Chondrocyte (in vitro differentiated cells): ENCODE results near the gene CFAP58. TPM values are rescaled to one million over a fixed set of nuclear protein-coding genes. Genes with fewer than 3 reads are reported as not detected.

Experiments
- DNase-seq: peaks from one replicate; pipeline ENCODE4 v3.0.0; 2021; ENCODE audit warnings: mixed read lengths, low spot score
- H3K27ac Mint-ChIP-seq: one replicate; pipeline ENCODE4 v1.8.0; 2021; ENCODE audit warnings: mild to moderate bottlenecking, moderate library complexity, mixed read lengths; ENCODE audit not compliant: unreplicated experiment
- H3K27me3 Mint-ChIP-seq: 2 replicates; pipeline ENCODE4 v1.8.0; 2021; ENCODE audit warnings: low read depth, mixed read lengths
- H3K36me3 Mint-ChIP-seq: 2 replicates; pipeline ENCODE4 v1.8.0; 2021; ENCODE audit warnings: low read depth, mixed read lengths
- H3K4me1 Mint-ChIP-seq: 2 replicates; pipeline ENCODE4 v1.8.0; 2021; ENCODE audit warnings: low read depth, mild to moderate bottlenecking, mixed read lengths
- H3K4me3 Mint-ChIP-seq: one replicate; pipeline ENCODE4 v1.8.0; 2021; ENCODE audit warnings: mild to moderate bottlenecking, moderate library complexity, mixed read lengths; ENCODE audit not compliant: unreplicated experiment
- H3K9me3 Mint-ChIP-seq: 2 replicates; pipeline ENCODE4 v1.8.0; 2021; ENCODE audit warnings: low read depth, mixed read lengths
- total RNA-seq: library from RNA; stranded (reverse); gene quantifications from 3 replicates; pipeline ENCODE4 v1.2.1, GENCODE V29; 2021
- TF ChIP-seq, protein P1 (sequence below): fragments of 200-600 bp; sonication (generic); IDR thresholded peaks from 2 replicates; pipeline ENCODE4 v1.5.0; 2021; ENCODE audit warnings: antibody characterized with exemption, mild to moderate bottlenecking, moderate library complexity

Gene CFAP58
- total RNA-seq, 1 donor from 2014 or later: 0.15 TPM

- Mint-ChIP-seq H3K36me3 (no peaks in the 10 kb centered on the region), H3K4me1 (peaks cover 16% of the 10 kb centered on the region), H3K4me3 (no peak overlapping the region), H3K9me3 (no peaks in the 10 kb centered on the region), H3K27me3 (no peaks in the 10 kb centered on the region), H3K27ac (no peak overlapping the region)
- no peak for DNase-seq
- TF ChIP-seq, protein P1, sequence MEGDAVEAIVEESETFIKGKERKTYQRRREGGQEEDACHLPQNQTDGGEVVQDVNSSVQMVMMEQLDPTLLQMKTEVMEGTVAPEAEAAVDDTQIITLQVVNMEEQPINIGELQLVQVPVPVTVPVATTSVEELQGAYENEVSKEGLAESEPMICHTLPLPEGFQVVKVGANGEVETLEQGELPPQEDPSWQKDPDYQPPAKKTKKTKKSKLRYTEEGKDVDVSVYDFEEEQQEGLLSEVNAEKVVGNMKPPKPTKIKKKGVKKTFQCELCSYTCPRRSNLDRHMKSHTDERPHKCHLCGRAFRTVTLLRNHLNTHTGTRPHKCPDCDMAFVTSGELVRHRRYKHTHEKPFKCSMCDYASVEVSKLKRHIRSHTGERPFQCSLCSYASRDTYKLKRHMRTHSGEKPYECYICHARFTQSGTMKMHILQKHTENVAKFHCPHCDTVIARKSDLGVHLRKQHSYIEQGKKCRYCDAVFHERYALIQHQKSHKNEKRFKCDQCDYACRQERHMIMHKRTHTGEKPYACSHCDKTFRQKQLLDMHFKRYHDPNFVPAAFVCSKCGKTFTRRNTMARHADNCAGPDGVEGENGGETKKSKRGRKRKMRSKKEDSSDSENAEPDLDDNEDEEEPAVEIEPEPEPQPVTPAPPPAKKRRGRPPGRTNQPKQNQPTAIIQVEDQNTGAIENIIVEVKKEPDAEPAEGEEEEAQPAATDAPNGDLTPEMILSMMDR: no peak
Measured at GRCh38 chr10:104344219-104344618, 9.4 kb upstream of the CFAP58 start.

DNA sequence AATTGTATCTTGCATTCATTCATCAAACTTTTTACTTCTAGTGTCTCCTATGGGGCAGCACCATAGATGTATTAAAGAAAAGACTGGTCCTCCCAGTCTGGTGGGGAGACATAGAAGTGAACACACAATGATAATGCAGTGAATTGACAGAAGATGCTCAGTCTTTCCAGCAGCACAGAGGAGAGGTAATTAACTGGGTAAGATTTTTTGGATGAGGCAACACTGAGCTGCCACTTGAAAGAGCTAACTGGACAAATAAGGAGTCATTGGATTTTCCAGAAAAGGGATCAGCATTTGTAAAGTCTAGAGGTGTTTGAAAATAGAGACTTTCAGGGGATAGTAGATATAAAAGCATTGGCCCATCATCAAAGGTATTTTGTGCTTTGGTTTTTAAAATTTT lies 8.1 kb upstream of the CFAP58 start:
- Mint-ChIP-seq H3K27ac (no peak overlapping the region), H3K27me3 (no peaks in the 10 kb centered on the region), H3K9me3 (no peaks in the 10 kb centered on the region), H3K4me3 (no peak overlapping the region), H3K36me3 (no peaks in the 10 kb centered on the region), H3K4me1 (peaks cover 3% of the 10 kb centered on the region)
- DNase-seq: no peak
- TF ChIP-seq, protein P1: no peak

DNA sequence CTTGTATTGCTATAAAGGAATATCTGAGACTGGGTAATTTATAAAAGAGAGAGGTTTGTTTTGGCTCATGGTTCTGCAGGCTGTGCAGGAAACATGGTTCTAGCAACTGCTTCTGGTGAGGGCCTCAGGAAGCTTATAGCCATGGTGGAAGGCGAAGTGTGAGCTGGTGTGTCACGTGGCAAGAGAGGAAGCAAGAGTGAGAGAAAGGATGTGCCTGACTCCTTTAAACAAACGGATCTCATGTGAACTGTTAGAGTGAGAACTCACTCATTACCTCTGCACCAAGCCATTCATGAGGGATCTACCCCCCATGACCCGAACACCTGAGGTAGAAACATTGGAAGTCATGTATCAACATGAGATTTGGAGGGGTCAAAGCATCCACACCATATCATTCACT lies 7.7 kb upstream of the CFAP58 start:
- Mint-ChIP-seq H3K36me3 (no peaks in the 10 kb centered on the region), H3K4me1 (peaks cover 3% of the 10 kb centered on the region), H3K9me3 (no peaks in the 10 kb centered on the region), H3K27me3 (no peaks in the 10 kb centered on the region), H3K4me3 (no peak overlapping the region), H3K27ac (no peak overlapping the region)
- TF ChIP-seq, protein P1: no peak
- DNase-seq: no peak

- Mint-ChIP-seq H3K4me1 (peaks cover 3% of the 10 kb centered on the region), H3K9me3 (no peaks in the 10 kb centered on the region), H3K36me3 (no peaks in the 10 kb centered on the region), H3K27me3 (peaks cover 4% of the 10 kb centered on the region), H3K27ac (no peak overlapping the region), H3K4me3 (no peak overlapping the region)
- DNase-seq: no peak
- TF ChIP-seq, protein P1: no peak
Measured at GRCh38 chr10:104347295-104348045, 6.2 kb upstream of the CFAP58 start.

DNA sequence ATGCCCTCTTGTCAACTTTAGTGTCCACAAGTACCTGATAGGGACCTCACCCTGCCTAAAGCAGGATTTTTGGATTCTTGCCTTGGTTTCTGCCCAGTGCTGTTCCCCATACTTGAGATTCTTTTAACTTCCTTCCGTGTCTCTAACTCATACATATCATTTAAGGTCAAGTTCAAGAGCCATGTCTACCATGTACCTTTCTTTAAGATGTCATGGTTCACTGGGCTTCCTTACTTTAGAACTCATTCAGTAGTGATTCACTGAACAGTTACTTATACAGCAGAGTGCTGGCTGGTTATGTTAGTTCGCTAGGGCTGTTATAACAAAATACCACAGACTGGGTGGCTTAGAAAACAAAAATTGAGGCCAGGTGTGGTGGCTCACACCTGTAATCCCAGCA lies 5.0 kb upstream of the CFAP58 start:
- no peaks in the 10 kb centered on the region for H3K36me3 Mint-ChIP-seq
- no peak for DNase-seq

More for the DNA sequence above, 5.0 kb upstream of the CFAP58 start:
- no peak overlapping the region for H3K4me3 Mint-ChIP-seq
- H3K27ac Mint-ChIP-seq: no peak overlapping the region
- no peaks in the 10 kb centered on the region for H3K4me1 Mint-ChIP-seq
- no peaks in the 10 kb centered on the region for H3K9me3 Mint-ChIP-seq
- TF ChIP-seq, protein P1: no peak
- peaks cover 9% of the 10 kb centered on the region for H3K27me3 Mint-ChIP-seq
